Keratinocyte (primary cell): ENCODE data around the gene DOCK11. TPM values are rescaled to one million over a fixed set of nuclear protein-coding genes. Genes with fewer than 3 reads are reported as not detected.

Experiments used
- DNase-seq: peaks from one replicate; pipeline ENCODE4 v3.0.0-alpha.2; 2011; ENCODE audit warnings: low read depth, missing footprints, low spot score
- FAIRE-seq: peaks from 2 replicates; lab custom pipeline; 2011; peaks lifted over from hg19 to GRCh38; lab: Jason Lieb, UNC
- H2AFZ ChIP-seq: 2 replicates; pipeline ENCODE4 v1.6.0; 2012; ENCODE audit warnings: low read length, control low read depth, inconsistent platforms; ENCODE audit not compliant: control insufficient read depth
- H3K27ac ChIP-seq: 2 replicates; pipeline ENCODE4 v1.5.1; 2011; ENCODE audit warnings: low read length; ENCODE audit not compliant: control insufficient read depth, insufficient read depth
- H3K27me3 ChIP-seq: 3 replicates; pipeline ENCODE4 v1.6.0; 2011; ENCODE audit warnings: low read length; ENCODE audit not compliant: control insufficient read depth, insufficient read depth; ENCODE audit errors: extremely low read depth
- H3K36me3 ChIP-seq, 2 experiments: 2 replicates in 1 of 2; 3 replicates in 1 of 2; pipeline ENCODE4 v1.5.1; 2011; ENCODE audit warnings: low read length in 2 of 2, mild to moderate bottlenecking in 1 of 2; ENCODE audit not compliant: control insufficient read depth in 2 of 2, insufficient read depth in 2 of 2; ENCODE audit errors: extremely low read depth in 1 of 2
- H3K4me1 ChIP-seq: 3 replicates; pipeline ENCODE4 v1.5.1; 2011; ENCODE audit warnings: low read length; ENCODE audit not compliant: control insufficient read depth, insufficient read depth; ENCODE audit errors: extremely low read depth
- H3K4me2 ChIP-seq: 3 replicates; pipeline ENCODE4 v1.6.0; 2011; ENCODE audit warnings: low read depth, low read length; ENCODE audit not compliant: control insufficient read depth, insufficient read depth; ENCODE audit errors: extremely low read depth
- H3K4me3 ChIP-seq, 3 experiments: fragments of 200-600 bp in 1 of 3; sonication (generic) in 1 of 3; 2 replicates in 2 of 3; 3 replicates in 1 of 3; pipeline ENCODE4 v1.5.1; 2011 to 2016; ENCODE audit warnings: low read length in 3 of 3, mild to moderate bottlenecking in 3 of 3, control low read depth in 2 of 3, inconsistent platforms in 1 of 3, low read depth in 1 of 3, mixed read lengths in 1 of 3, mixed run types in 1 of 3, moderate library complexity in 1 of 3; ENCODE audit not compliant: control insufficient read depth in 2 of 3, insufficient read depth in 2 of 3; ENCODE audit errors: extremely low read depth in 1 of 3
- H3K79me2 ChIP-seq: 2 replicates; pipeline ENCODE4 v1.6.0; 2012; ENCODE audit warnings: low read length; ENCODE audit not compliant: control insufficient read depth, insufficient read depth
- H3K9ac ChIP-seq: 3 replicates; pipeline ENCODE4 v1.6.0; 2011; ENCODE audit warnings: low read length; ENCODE audit not compliant: control insufficient read depth, insufficient read depth; ENCODE audit errors: extremely low read depth
- H3K9me1 ChIP-seq: 3 replicates; pipeline ENCODE4 v1.6.0; 2011; ENCODE audit warnings: low read length; ENCODE audit not compliant: control insufficient read depth, insufficient read depth; ENCODE audit errors: extremely low read depth
- H3K9me3 ChIP-seq: 2 replicates; pipeline ENCODE4 v1.5.1; 2012; ENCODE audit warnings: low read depth, low read length; ENCODE audit not compliant: control insufficient read depth
- H4K20me1 ChIP-seq: 3 replicates; pipeline ENCODE4 v1.6.0; 2011; ENCODE audit warnings: low read length; ENCODE audit not compliant: control insufficient read depth, insufficient read depth; ENCODE audit errors: extremely low read depth
- EZH2 ChIP-seq: IDR thresholded peaks from one replicate; pipeline ENCODE4 v1.6.1; 2012; ENCODE audit warnings: inconsistent platforms, mild to moderate bottlenecking, low read length, moderate library complexity
- dilution Hi-C: fragments of 300-500 bp; cut with MboI; formaldehyde crosslinking; loops from one replicate; pipeline ENCODE4 v1.7.0; 2020; ENCODE audit warnings: low sequenced_read_pairs; ENCODE audit not compliant: extremely low pct_ligation_motif_present
- polyA plus RNA-seq, 5 experiments: library from polyadenylated mRNA; depleted of rRNA in 3 of 5; stranded (reverse) in 3 of 5; stranded (forward) in 1 of 5; unstranded in 1 of 5; fragments of >200 nt; gene quantifications; 1 replicate in 1 of 5; 2 replicates in 3 of 5; 3 replicates in 1 of 5; pipeline versions ENCODE4 v1.2.1 to v1.2.3, GENCODE V29; 2011 to 2012; ENCODE audit warnings: missing spikeins in 2 of 5, low read depth in 1 of 5, low replicate concordance in 1 of 5
- TF ChIP-seq, protein P1 (sequence below), 3 experiments: IDR thresholded peaks in 1 of 3; conservative IDR thresholded peaks in 1 of 3; optimal IDR thresholded peaks in 1 of 3; 2 replicates in 2 of 3; 3 replicates in 1 of 3; pipeline versions ENCODE3 to v1.5.1; 2011; ENCODE audit warnings: low read length in 3 of 3, mild to moderate bottlenecking in 3 of 3, moderate library complexity in 2 of 3, control low read depth in 1 of 3, inconsistent platforms in 1 of 3; ENCODE audit not compliant: insufficient read depth in 2 of 3; ENCODE audit errors: extremely low read depth in 1 of 3

Gene DOCK11
- polyA plus RNA-seq, 1 donor (not counting 4 experiments of a cell fraction or from before 2014, with no cell fraction given), result 4.6 TPM

DNA sequence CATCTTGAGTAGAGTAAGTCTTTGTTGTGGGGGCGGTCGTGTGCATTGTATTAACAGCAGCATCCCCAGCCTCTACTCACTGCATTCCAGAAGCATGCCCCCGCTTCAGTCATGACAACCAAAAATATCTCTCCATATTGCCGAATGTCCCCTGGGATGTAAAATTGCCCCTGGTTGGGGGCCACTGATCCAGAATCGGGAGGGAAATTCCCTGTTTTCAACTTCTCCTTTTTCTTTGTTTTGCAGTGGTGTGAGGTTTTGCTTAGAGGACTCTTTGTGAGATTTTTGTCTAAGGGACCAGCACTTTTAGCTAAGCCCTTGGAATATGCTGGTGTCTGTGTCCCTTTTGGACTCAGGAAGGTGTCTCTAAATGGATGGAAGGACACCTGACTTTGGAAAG, 228.8 kb downstream of the DOCK11 start:
- Histone ChIP-seq H3K4me1 (peaks cover 13% of the 10 kb centered on the region), H3K79me2 (no peaks in the 10 kb centered on the region), H3K27me3 (no peaks in the 10 kb centered on the region), H4K20me1 (no peaks in the 10 kb centered on the region), H3K4me2 (no peak overlapping the region), H2AFZ (no peak overlapping the region), H3K27ac (no peak overlapping the region), H3K9me1 (no peaks in the 10 kb centered on the region), H3K9me3 (no peaks in the 10 kb centered on the region), H3K9ac (no peak overlapping the region), H3K4me3 (no peak overlapping the region), H3K36me3 (no peaks in the 10 kb centered on the region)
- dilution Hi-C loops, result no loop called here
- FAIRE-seq (no peak), DNase-seq (no peak)
- no peak for TF ChIP-seq EZH2
- TF ChIP-seq, protein P1, sequence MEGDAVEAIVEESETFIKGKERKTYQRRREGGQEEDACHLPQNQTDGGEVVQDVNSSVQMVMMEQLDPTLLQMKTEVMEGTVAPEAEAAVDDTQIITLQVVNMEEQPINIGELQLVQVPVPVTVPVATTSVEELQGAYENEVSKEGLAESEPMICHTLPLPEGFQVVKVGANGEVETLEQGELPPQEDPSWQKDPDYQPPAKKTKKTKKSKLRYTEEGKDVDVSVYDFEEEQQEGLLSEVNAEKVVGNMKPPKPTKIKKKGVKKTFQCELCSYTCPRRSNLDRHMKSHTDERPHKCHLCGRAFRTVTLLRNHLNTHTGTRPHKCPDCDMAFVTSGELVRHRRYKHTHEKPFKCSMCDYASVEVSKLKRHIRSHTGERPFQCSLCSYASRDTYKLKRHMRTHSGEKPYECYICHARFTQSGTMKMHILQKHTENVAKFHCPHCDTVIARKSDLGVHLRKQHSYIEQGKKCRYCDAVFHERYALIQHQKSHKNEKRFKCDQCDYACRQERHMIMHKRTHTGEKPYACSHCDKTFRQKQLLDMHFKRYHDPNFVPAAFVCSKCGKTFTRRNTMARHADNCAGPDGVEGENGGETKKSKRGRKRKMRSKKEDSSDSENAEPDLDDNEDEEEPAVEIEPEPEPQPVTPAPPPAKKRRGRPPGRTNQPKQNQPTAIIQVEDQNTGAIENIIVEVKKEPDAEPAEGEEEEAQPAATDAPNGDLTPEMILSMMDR (optimal IDR thresholded peaks at IDR 0.05 in 1 of 3, IDR thresholded peaks at IDR 0.05 in 1 of 3, conservative IDR thresholded peaks at IDR 0.05 in 1 of 3; ENCODE audit: extremely low read depth in 1 of 3, insufficient read depth in 2 of 3, low read length in 3 of 3), result no peak

DNA sequence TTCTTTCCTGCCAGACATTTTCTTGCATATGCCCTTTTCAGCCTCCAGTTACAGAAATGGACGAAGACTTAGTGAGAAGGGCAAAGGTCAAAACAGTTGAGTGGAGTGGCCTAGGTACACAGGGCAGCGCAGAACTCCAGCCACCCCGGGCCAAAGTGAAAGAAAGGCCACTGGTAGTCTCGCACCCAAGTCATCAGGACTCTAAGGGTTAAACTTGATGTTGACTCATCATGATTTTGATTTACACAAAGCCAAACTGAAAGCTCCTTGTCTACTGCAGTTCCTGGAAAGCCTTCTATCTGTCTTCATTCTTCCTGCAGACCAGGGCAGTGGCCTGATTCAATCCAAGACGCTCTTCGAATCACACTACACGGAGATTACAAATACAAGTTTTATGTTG, 229.2 kb downstream of the DOCK11 start:
- H3K36me3 ChIP-seq, result no peaks in the 10 kb centered on the region
- dilution Hi-C loops, result no loop called here
- no peaks in the 10 kb centered on the region for H3K27me3 ChIP-seq
- H3K9me3 ChIP-seq, result no peaks in the 10 kb centered on the region
- no peak overlapping the region for H2AFZ ChIP-seq
- H3K4me1 ChIP-seq, result peaks cover 13% of the 10 kb centered on the region
- no peak overlapping the region for H3K9ac ChIP-seq
- no peak overlapping the region for H3K27ac ChIP-seq
- no peaks in the 10 kb centered on the region for H3K79me2 ChIP-seq
- no peaks in the 10 kb centered on the region for H3K9me1 ChIP-seq
- peak overlapping the region; percentile 20 for H3K4me2 ChIP-seq
- TF ChIP-seq, protein P1 (optimal IDR thresholded peaks at IDR 0.05 in 1 of 3, IDR thresholded peaks at IDR 0.05 in 1 of 3, conservative IDR thresholded peaks at IDR 0.05 in 1 of 3; ENCODE audit: extremely low read depth in 1 of 3, insufficient read depth in 2 of 3, low read length in 3 of 3), result no peak
- no peak for TF ChIP-seq EZH2
- H4K20me1 ChIP-seq, result no peaks in the 10 kb centered on the region
- H3K4me3 ChIP-seq, result no peak overlapping the region
- FAIRE-seq (peak; percentile 5), DNase-seq (no peak)
